GM23248 (cell line): ENCODE measurements around the gene LRMDA.

Source experiments
- EZH2 ChIP-seq: fragments of 200-600 bp; sonication (generic); IDR thresholded peaks from 2 replicates; pipeline ENCODE4 v1.6.1; 2018; ENCODE audit warnings: antibody characterized with exemption, mild to moderate bottlenecking; ENCODE audit not compliant: insufficient read depth, poor library complexity, severe bottlenecking
- EZH2phosphoT487 ChIP-seq: fragments of 200-600 bp; sonication (generic); IDR thresholded peaks from 2 replicates; pipeline ENCODE4 v1.6.1; 2018; ENCODE audit warnings: antibody characterized with exemption, moderate library complexity, mild to moderate bottlenecking, low read depth; ENCODE audit not compliant: insufficient read depth

GRCh38 chr10:76393875-76394706 is 962.7 kb downstream of the LRMDA start:
- TF ChIP-seq EZH2 = no peak
- no peak for TF ChIP-seq EZH2phosphoT487
